IMR-90 (cell line): ENCODE results near the gene EXTL2. TPM values are rescaled to one million over a fixed set of nuclear protein-coding genes. Genes with fewer than 3 reads are reported as not detected.
"Not testable (repeated sequence)": the region's sequence is repeated elsewhere in the genome, so short reads cannot be mapped to it uniquely, and the experiment has no call there.

Experiments
- ATAC-seq: fragments of 200-7000 bp; cut with Tn5 transposase; 2 replicates; pipeline ENCODE4 v1.9.1; 2020; ENCODE audit warnings: low read depth, mild to moderate bottlenecking, moderate library complexity
- BruUV-seq: library from RNA; stranded (reverse); fragments of 400-500 nt; replicated peaks from 2 replicates; lab custom pipeline; 2021; lab: Mats Ljungman, UMichigan
- CTCF ChIA-PET: fragments of 300-600 bp; formaldehyde crosslinking; extraction: SDS; loops from one replicate; lab custom pipeline; 2021; ENCODE audit warnings: antibody characterized with exemption; lab: Yijun Ruan, JAX
- POLR2A ChIA-PET: fragments of 300-600 bp; sonication (Branson Sonifier 250); formaldehyde crosslinking; loops from one replicate; lab custom pipeline; 2022; ENCODE audit warnings: antibody characterized with exemption; ENCODE audit not compliant: unreplicated experiment; lab: Charles Lee
- DNase-seq: peaks from one replicate; pipeline ENCODE4 v3.0.0; 2013
- H2AFZ ChIP-seq: replicated peaks from 2 replicates; pipeline ENCODE3; 2013; ENCODE audit warnings: low read length, mild to moderate bottlenecking; ENCODE audit not compliant: poor library complexity
- H2AK5ac ChIP-seq: 2 replicates; pipeline ENCODE4 v1.6.1; 2013; ENCODE audit warnings: low read depth, low read length, inconsistent platforms
- H2AK9ac ChIP-seq: replicated peaks from 2 replicates; pipeline ENCODE3; 2013; ENCODE audit warnings: mild to moderate bottlenecking, low read depth, low read length, moderate library complexity; ENCODE audit not compliant: poor library complexity
- H2BK120ac ChIP-seq: 2 replicates; pipeline ENCODE4 v1.6.1; 2013; ENCODE audit warnings: low read depth, low read length, inconsistent platforms
- H2BK15ac ChIP-seq: 3 replicates; pipeline ENCODE4 v1.6.1; 2013; ENCODE audit warnings: low read depth, low read length, inconsistent platforms
- H2BK20ac ChIP-seq: 2 replicates; pipeline ENCODE4 v1.6.1; 2013; ENCODE audit warnings: low read depth, mild to moderate bottlenecking, inconsistent platforms, low read length, moderate library complexity
- H2BK5ac ChIP-seq: 2 replicates; pipeline ENCODE4 v1.6.1; 2013; ENCODE audit warnings: mild to moderate bottlenecking, low read depth, low read length, inconsistent platforms; ENCODE audit not compliant: poor library complexity, severe bottlenecking
- H3K14ac ChIP-seq: replicated peaks from 2 replicates; pipeline ENCODE4 v1.6.1; 2013; ENCODE audit warnings: low read depth, low read length, inconsistent platforms
- H3K18ac ChIP-seq: 2 replicates; pipeline ENCODE4 v1.6.1; 2013; ENCODE audit warnings: low read depth, low read length, control low read depth
- H3K23ac ChIP-seq: 2 replicates; pipeline ENCODE4 v1.6.1; 2013; ENCODE audit warnings: low read depth, low read length, inconsistent platforms
- H3K27ac ChIP-seq: 2 replicates; pipeline ENCODE4 v1.5.1; 2013; ENCODE audit warnings: mild to moderate bottlenecking, control low read depth, low read length; ENCODE audit not compliant: insufficient read depth
- H3K27me3 ChIP-seq: 2 replicates; pipeline ENCODE4 v1.6.1; 2013; ENCODE audit warnings: low read length; ENCODE audit not compliant: control insufficient read depth, insufficient read depth
- H3K36me3 ChIP-seq: 2 replicates; pipeline ENCODE4 v1.6.1; 2013; ENCODE audit warnings: low read length, mixed read lengths; ENCODE audit not compliant: control insufficient read depth, insufficient read depth
- H3K4ac ChIP-seq: 2 replicates; pipeline ENCODE4 v1.6.1; 2013; ENCODE audit warnings: low read depth, low read length, inconsistent platforms
- H3K4me1 ChIP-seq: 2 replicates; pipeline ENCODE4 v1.6.1; 2013; ENCODE audit warnings: low read length, mixed read lengths; ENCODE audit not compliant: control insufficient read depth, insufficient read depth
- H3K4me2 ChIP-seq: 2 replicates; pipeline ENCODE4 v1.6.1; 2013; ENCODE audit warnings: low read depth, mild to moderate bottlenecking, control low read depth, low read length, moderate library complexity
- H3K4me3 ChIP-seq: 2 replicates; pipeline ENCODE4 v1.5.1; 2013; ENCODE audit warnings: low read depth, mild to moderate bottlenecking, control low read depth, low read length, moderate library complexity; ENCODE audit not compliant: insufficient read depth
- H3K56ac ChIP-seq: 2 replicates; pipeline ENCODE4 v1.6.1; 2013; ENCODE audit warnings: low read length, inconsistent platforms; ENCODE audit not compliant: insufficient read depth; ENCODE audit errors: extremely low read depth
- H3K79me1 ChIP-seq, 2 experiments: 2 replicates each; pipeline ENCODE4 v1.6.1; 2013; ENCODE audit warnings: low read length in 2 of 2, inconsistent platforms in 1 of 2, low read depth in 1 of 2
- H3K9ac ChIP-seq: 2 replicates; pipeline ENCODE4 v1.6.1; 2013; ENCODE audit warnings: low read depth, low read length, control low read depth
- H3K9me1 ChIP-seq: 2 replicates; pipeline ENCODE4 v1.6.1; 2013; ENCODE audit warnings: low read length, inconsistent platforms; ENCODE audit not compliant: insufficient read depth
- H3K9me3 ChIP-seq: 2 replicates; pipeline ENCODE4 v1.6.1; 2013; ENCODE audit warnings: low read length; ENCODE audit not compliant: control insufficient read depth, insufficient read depth
- H4K20me1 ChIP-seq: 2 replicates; pipeline ENCODE4 v1.6.1; 2013; ENCODE audit warnings: low read length, inconsistent platforms; ENCODE audit not compliant: insufficient read depth
- H4K5ac ChIP-seq: 2 replicates; pipeline ENCODE4 v1.6.1; 2013; ENCODE audit warnings: mild to moderate bottlenecking, low read depth, low read length, control low read depth
- H4K8ac ChIP-seq, 2 experiments: 2 replicates each; pipeline ENCODE4 v1.6.1; 2013; ENCODE audit warnings: low read depth in 2 of 2, low read length in 2 of 2, control low read depth in 1 of 2, inconsistent platforms in 1 of 2
- H4K91ac ChIP-seq: 2 replicates; pipeline ENCODE4 v1.6.1; 2013; ENCODE audit warnings: low read depth, low read length, inconsistent platforms; ENCODE audit not compliant: insufficient read depth
- MAFK ChIP-seq: IDR thresholded peaks from 2 replicates; pipeline ENCODE4 v1.6.1; 2012; ENCODE audit warnings: low read depth, low read length, improper control_type of control experiment
- WGBS, 2 experiments: methylation state at CpG; one replicate each; pipeline versions ENCODE4 v1.1.5 to v1.1.7; 2013; ENCODE audit warnings: missing lambda C conversion rate in 2 of 2; ENCODE audit not compliant: insufficient read length in 1 of 2; ENCODE audit errors: extremely low coverage in 2 of 2; 5-methylcytosine and 5-hydroxymethylcytosine counted together
- dilution Hi-C: fragments of 300-500 bp; cut with HindIII; formaldehyde crosslinking; loops from one replicate; pipeline ENCODE4 v1.14.3; 2018; ENCODE audit warnings: low sequenced_read_pairs; ENCODE audit not compliant: unreplicated experiment
- in situ Hi-C: fragments of 300-500 bp; cut with MboI; formaldehyde crosslinking; loops from 3 replicates; pipeline ENCODE4 v1.14.3; 2019; ENCODE audit warnings: low sequenced_read_pairs, inconsistent platforms, mixed read lengths
- intact Hi-C: fragments of 100-400 bp; cut with micrococcal nuclease; formaldehyde crosslinking; loops from 2 replicates; pipeline ENCODE4 v1.10.0; 2022
- polyA plus RNA-seq, 3 experiments: library from polyadenylated mRNA; depleted of rRNA; stranded (reverse); fragments of >200 nt; gene quantifications; 2 replicates each; pipeline ENCODE4 v1.2.3, GENCODE V29; 2012; ENCODE audit warnings: low replicate concordance in 1 of 3
- total RNA-seq: library from RNA; depleted of rRNA; stranded (reverse); fragments of >200 nt; gene quantifications from 2 replicates; pipeline ENCODE4 v1.2.3, GENCODE V29; 2012
- TF ChIP-seq, protein P1 (sequence below): fragments of 150-350 bp; IDR thresholded peaks from 2 replicates; pipeline ENCODE4 v1.6.1; 2016; ENCODE audit warnings: low read depth, mild to moderate bottlenecking, low read length, moderate library complexity, borderline replicate concordance

The EXTL2 gene
- total and polyA plus RNA-seq, 2 of the 4 experiments (the other 2 are of a cell fraction), result 24.9 to 27.6 TPM

DNA sequence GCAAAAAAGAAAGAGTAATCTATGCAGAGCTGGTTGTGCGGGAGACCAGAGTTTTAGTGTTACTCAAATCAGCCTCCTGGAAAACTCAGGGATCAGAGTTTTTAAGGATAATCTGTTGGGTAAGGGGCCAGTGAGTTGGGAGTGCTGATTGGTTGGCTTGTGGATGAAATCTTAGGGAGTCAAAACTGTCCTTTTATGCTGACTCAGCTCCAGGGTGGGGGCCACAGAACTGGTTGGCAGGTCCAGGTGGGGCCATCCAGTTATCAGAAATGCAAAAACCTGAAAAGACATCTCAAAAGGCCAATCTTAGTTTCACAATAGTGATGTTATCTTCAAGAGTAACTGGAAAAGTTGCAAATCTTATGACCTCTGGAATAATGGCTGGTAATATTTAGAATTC, 3.3 kb downstream of the EXTL2 start:
- Histone ChIP-seq H2BK120ac (no peak overlapping the region), H3K27me3 (no peaks in the 10 kb centered on the region), H2AK9ac (no peak overlapping the region), H3K79me1 (peaks cover 0 to 25% of the 10 kb centered on the region in 2 experiments; a peak in 3 of 4 replicates), H3K27ac (no peak overlapping the region), H2AFZ (no peak overlapping the region), H3K4me3 (no peak overlapping the region), H2BK15ac (no peak overlapping the region), H3K23ac (no peak overlapping the region), H2BK5ac (no peak overlapping the region), H2AK5ac (no peak overlapping the region), H3K56ac (no peak overlapping the region), H3K18ac (no peak overlapping the region), H3K4ac (no peak overlapping the region), H3K36me3 (no peaks in the 10 kb centered on the region), H3K4me1 (no peaks in the 10 kb centered on the region; the same call in 1 of the 2 replicates), H3K9ac (no peak overlapping the region), H4K20me1 (no peaks in the 10 kb centered on the region), H2BK20ac (no peak overlapping the region), H4K91ac (no peak overlapping the region), H3K9me1 (peaks cover 3% of the 10 kb centered on the region; the same call in 1 of the 2 replicates), H4K5ac (no peak overlapping the region), H3K9me3 (peaks cover 6% of the 10 kb centered on the region; the same call in 1 of the 2 replicates), H3K14ac (no peak overlapping the region), H3K4me2 (no peak overlapping the region), H4K8ac (no peak overlapping the region)
- ATAC-seq (no peak), DNase-seq (no peak)
- intact Hi-C loops (no loop called here), in situ Hi-C loops (loop anchor here (25.0 kb wide), 1 partner anchor 629 kb away; the partner anchor contains the start of gene RTCA), dilution Hi-C loops (loop anchor here (25.0 kb wide), 1 partner anchor 429 kb away; no protein-coding TSS in a partner anchor)
- TF ChIP-seq, protein P1, sequence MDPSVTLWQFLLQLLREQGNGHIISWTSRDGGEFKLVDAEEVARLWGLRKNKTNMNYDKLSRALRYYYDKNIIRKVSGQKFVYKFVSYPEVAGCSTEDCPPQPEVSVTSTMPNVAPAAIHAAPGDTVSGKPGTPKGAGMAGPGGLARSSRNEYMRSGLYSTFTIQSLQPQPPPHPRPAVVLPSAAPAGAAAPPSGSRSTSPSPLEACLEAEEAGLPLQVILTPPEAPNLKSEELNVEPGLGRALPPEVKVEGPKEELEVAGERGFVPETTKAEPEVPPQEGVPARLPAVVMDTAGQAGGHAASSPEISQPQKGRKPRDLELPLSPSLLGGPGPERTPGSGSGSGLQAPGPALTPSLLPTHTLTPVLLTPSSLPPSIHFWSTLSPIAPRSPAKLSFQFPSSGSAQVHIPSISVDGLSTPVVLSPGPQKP, result no peak
- peak; percentile 93 for TF ChIP-seq MAFK
- WGBS, 2 experiments, result 100% methylated on average over 1 of the region's 1 CpG; no CpG with 5 or more reads in 1 of the 2 experiments
- BruUV-seq, result no TSS peak
- ChIA-PET CTCF (no interaction called here), POLR2A (no interaction called here)

DNA sequence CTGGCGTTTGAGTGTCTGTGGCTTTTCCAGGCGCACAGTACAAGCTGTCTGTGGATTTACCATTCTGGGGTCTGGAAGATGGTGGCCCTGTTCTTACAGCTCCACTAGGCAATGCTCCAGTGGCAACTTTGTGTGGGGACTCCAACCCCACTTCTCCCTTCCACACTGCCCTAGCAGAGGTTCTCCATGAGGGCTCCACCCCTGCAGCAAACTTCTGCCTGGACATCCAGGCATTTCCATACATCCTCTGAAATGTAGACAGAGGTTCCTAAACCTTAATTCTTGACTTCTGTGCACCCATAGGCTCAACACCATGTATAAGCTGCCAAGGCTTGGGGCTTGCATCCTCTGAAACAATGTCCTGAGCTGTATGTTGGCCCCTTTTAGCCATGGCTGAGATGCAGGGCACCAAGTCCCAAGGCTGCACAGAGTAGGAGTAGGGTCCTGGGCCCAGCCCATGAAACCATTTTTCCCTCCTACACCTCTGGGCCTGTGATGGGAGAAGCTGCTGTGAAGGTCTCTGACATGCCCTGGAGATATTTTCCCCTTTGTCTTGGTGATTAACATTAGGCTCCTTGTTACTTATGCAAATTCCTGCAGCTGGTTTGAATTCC, 4.7 kb downstream of the EXTL2 start:
- H3K4me2 ChIP-seq, H3K56ac ChIP-seq, H2BK15ac ChIP-seq, H4K8ac ChIP-seq, ATAC-seq, H3K18ac ChIP-seq, intact Hi-C loops, H2BK20ac ChIP-seq, H3K4me3 ChIP-seq, H3K27me3 ChIP-seq, BruUV-seq, H4K20me1 ChIP-seq, H3K9me1 ChIP-seq, H3K23ac ChIP-seq, H3K9me3 ChIP-seq, H2BK5ac ChIP-seq, POLR2A ChIA-PET, H4K91ac ChIP-seq, H4K5ac ChIP-seq, H2BK120ac ChIP-seq, H3K27ac ChIP-seq, H3K4me1 ChIP-seq, H2AK5ac ChIP-seq, H2AFZ ChIP-seq, H3K14ac ChIP-seq, H3K4ac ChIP-seq, DNase-seq, H3K9ac ChIP-seq, H3K36me3 ChIP-seq, H2AK9ac ChIP-seq: not testable (repeated sequence)
- dilution Hi-C loops (loop anchor here (25.0 kb wide), 1 partner anchor 428 kb away; no protein-coding TSS in a partner anchor), in situ Hi-C loops (loop anchor here (25.0 kb wide), 1 partner anchor 628 kb away; the partner anchor contains the start of gene RTCA)
- H3K79me1 ChIP-seq, result peaks cover 2 to 22% of the 10 kb centered on the region in 2 experiments; a peak in 3 of 4 replicates
- WGBS, 2 experiments, result no CpG with 5 or more reads among the region's 2 CpGs
- CTCF ChIA-PET, result interaction anchor here (0.6 kb wide), 1 partner anchor 405 kb away, joined by 4 read pairs; no protein-coding TSS in a partner anchor
